ENCODE results near the gene NEDD9.

Gene NEDD9

DNA sequence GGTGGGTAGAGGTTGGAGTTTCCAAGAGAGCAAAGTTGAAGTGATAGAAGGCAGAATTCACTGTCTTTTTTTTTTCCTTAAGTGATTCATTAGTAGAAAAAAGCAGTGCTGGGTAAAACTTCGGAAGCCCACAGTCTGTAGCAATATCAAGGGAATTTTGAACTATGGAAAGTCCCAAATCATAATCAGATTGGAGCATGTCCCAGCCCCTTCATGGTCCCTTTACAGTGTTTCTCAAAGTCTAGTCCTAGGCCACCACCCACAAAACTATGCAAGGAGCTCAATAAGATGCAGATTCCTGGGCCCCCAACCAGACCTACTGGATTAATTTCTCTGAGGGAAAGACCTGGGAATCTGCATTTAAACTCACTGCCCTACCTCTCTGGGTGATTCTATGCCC lies 22.6 kb downstream of the NEDD9 start:
- TF ChIP-seq, protein P1, sequence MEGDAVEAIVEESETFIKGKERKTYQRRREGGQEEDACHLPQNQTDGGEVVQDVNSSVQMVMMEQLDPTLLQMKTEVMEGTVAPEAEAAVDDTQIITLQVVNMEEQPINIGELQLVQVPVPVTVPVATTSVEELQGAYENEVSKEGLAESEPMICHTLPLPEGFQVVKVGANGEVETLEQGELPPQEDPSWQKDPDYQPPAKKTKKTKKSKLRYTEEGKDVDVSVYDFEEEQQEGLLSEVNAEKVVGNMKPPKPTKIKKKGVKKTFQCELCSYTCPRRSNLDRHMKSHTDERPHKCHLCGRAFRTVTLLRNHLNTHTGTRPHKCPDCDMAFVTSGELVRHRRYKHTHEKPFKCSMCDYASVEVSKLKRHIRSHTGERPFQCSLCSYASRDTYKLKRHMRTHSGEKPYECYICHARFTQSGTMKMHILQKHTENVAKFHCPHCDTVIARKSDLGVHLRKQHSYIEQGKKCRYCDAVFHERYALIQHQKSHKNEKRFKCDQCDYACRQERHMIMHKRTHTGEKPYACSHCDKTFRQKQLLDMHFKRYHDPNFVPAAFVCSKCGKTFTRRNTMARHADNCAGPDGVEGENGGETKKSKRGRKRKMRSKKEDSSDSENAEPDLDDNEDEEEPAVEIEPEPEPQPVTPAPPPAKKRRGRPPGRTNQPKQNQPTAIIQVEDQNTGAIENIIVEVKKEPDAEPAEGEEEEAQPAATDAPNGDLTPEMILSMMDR (IDR thresholded peaks at IDR 0.05; ENCODE audit: low read depth, low read length, poor library complexity, severe bottlenecking): no peak
- no peak for TF ChIP-seq EZH2phosphoT487 (IDR thresholded peaks at IDR 0.05; ENCODE audit: borderline replicate concordance, low read length)

DNA sequence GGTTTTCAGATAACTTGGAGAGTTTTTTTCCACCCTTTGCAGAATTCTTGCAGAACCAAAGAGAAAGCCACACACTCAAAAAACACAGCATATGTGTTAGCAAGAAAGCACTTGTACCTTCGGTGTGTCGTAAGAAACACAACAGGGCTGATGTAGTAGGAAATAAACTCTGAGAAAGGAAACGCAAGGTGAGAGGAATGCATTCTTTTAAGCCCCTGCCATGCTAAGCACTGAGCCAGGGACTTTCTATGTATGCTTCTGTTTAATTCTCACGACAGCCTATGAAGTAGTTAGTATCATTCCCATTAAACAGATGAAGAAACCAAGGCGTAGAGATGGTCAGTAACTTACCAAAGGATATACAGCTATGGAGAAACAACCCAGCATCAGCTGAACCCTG lies 23.1 kb downstream of the NEDD9 start:
- Histone ChIP-seq H3K9me2 (replicated peaks; ENCODE audit: control insufficient read depth, low read length) (no peaks in the 10 kb centered on the region), H3K27me3 (ENCODE audit: control insufficient read depth, low read length) (no peaks in the 10 kb centered on the region), H3K4me2 (ENCODE audit: low read length) (no peak overlapping the region), H3K27ac (ENCODE audit: low read depth, low read length) (no peak overlapping the region), H3K79me2 (ENCODE audit: control insufficient read depth, low read length) (no peaks in the 10 kb centered on the region), H3F3A (ENCODE audit: control insufficient read depth, insufficient read depth) (no peaks in the 10 kb centered on the region), H3K4me1 (ENCODE audit: control insufficient read depth, low read length) (peaks cover 7% of the 10 kb centered on the region), H3K4me3 (ENCODE audit: low read length) (no peak overlapping the region), H3K36me3 (ENCODE audit: control insufficient read depth, low read length) (no peaks in the 10 kb centered on the region), H4K20me1 (ENCODE audit: control insufficient read depth, insufficient read depth, low read depth, low read length) (no peaks in the 10 kb centered on the region), H3K9me3 (ENCODE audit: control insufficient read depth, insufficient read depth, low read length) (no peaks in the 10 kb centered on the region)
- TF ChIP-seq EZH2phosphoT487 (IDR thresholded peaks at IDR 0.05; ENCODE audit: borderline replicate concordance, low read length): no peak
- TF ChIP-seq, protein P1 (IDR thresholded peaks at IDR 0.05; ENCODE audit: low read depth, low read length, poor library complexity, severe bottlenecking): no peak

More for the DNA sequence above, 22.6 kb downstream of the NEDD9 start:
- Histone ChIP-seq H3K27ac (ENCODE audit: low read depth, low read length) (no peak overlapping the region), H3K27me3 (ENCODE audit: control insufficient read depth, low read length) (no peaks in the 10 kb centered on the region), H3K4me3 (ENCODE audit: low read length) (no peak overlapping the region), H3K9me3 (ENCODE audit: control insufficient read depth, insufficient read depth, low read length) (no peaks in the 10 kb centered on the region), H3F3A (ENCODE audit: control insufficient read depth, insufficient read depth) (no peaks in the 10 kb centered on the region), H3K9me2 (replicated peaks; ENCODE audit: control insufficient read depth, low read length) (no peaks in the 10 kb centered on the region), H3K4me2 (ENCODE audit: low read length) (no peak overlapping the region), H3K4me1 (ENCODE audit: control insufficient read depth, low read length) (peaks cover 7% of the 10 kb centered on the region), H3K79me2 (ENCODE audit: control insufficient read depth, low read length) (no peaks in the 10 kb centered on the region), H3K36me3 (ENCODE audit: control insufficient read depth, low read length) (no peaks in the 10 kb centered on the region), H4K20me1 (ENCODE audit: control insufficient read depth, insufficient read depth, low read depth, low read length) (no peaks in the 10 kb centered on the region)

DNA sequence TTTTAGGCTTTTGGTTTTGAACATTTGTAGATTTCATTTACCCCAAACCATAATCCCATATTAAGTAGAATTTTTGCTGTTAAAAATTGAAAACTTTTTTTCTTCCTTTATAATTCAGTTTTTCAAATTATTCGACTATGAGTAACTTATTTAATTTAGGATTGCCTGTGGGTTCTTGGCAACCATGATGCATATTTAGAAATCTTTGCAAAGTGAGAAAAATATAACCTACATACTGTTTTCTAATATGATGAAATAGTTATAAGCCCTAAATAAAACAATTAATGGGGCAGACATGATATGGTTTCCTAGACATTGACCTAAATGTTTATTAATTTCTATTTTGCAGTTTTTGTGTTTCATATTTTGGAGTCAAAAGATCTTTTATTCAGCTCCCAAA lies 23.6 kb downstream of the NEDD9 start:
- Histone ChIP-seq H3K36me3 (ENCODE audit: control insufficient read depth, low read length) (no peaks in the 10 kb centered on the region), H3K4me3 (ENCODE audit: low read length) (no peak overlapping the region), H3K4me2 (ENCODE audit: low read length) (no peak overlapping the region), H3K27me3 (ENCODE audit: control insufficient read depth, low read length) (no peaks in the 10 kb centered on the region), H3K79me2 (ENCODE audit: control insufficient read depth, low read length) (no peaks in the 10 kb centered on the region), H3K9me2 (replicated peaks; ENCODE audit: control insufficient read depth, low read length) (no peaks in the 10 kb centered on the region), H3K4me1 (ENCODE audit: control insufficient read depth, low read length) (peaks cover 7% of the 10 kb centered on the region), H4K20me1 (ENCODE audit: control insufficient read depth, insufficient read depth, low read depth, low read length) (no peaks in the 10 kb centered on the region), H3F3A (ENCODE audit: control insufficient read depth, insufficient read depth) (no peaks in the 10 kb centered on the region), H3K27ac (ENCODE audit: low read depth, low read length) (no peak overlapping the region), H3K9me3 (ENCODE audit: control insufficient read depth, insufficient read depth, low read length) (no peaks in the 10 kb centered on the region)
- TF ChIP-seq EZH2phosphoT487 (IDR thresholded peaks at IDR 0.05; ENCODE audit: borderline replicate concordance, low read length): no peak
- TF ChIP-seq, protein P1 (IDR thresholded peaks at IDR 0.05; ENCODE audit: low read depth, low read length, poor library complexity, severe bottlenecking): no peak

DNA sequence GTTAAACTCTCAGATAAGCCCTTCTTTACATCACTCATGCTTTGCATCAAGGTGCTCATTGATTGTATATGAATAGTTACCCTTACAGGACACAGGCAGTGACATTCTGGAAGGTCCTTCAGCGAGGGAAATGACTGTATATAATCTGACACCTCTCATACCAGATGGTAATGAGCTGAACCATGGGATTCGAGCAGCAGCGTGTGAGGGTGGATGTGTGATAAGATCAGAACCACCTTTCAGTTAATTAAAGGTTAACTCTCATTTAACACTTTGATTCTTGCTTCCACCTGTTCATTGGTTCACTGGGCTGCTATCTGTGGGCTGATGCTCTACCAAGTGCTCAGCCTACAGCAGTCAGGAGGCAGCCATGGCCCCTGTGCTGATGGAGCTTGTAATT lies 24.2 kb downstream of the NEDD9 start:
- H3K27me3 ChIP-seq (ENCODE audit: control insufficient read depth, low read length): no peaks in the 10 kb centered on the region
- no peaks in the 10 kb centered on the region for H4K20me1 ChIP-seq (ENCODE audit: control insufficient read depth, insufficient read depth, low read depth, low read length)
- no peaks in the 10 kb centered on the region for H3K36me3 ChIP-seq (ENCODE audit: control insufficient read depth, low read length)
- H3K9me2 ChIP-seq (replicated peaks; ENCODE audit: control insufficient read depth, low read length): no peaks in the 10 kb centered on the region
- no peaks in the 10 kb centered on the region for H3K9me3 ChIP-seq (ENCODE audit: control insufficient read depth, insufficient read depth, low read length)
- H3K79me2 ChIP-seq (ENCODE audit: control insufficient read depth, low read length): no peaks in the 10 kb centered on the region
- no peak for TF ChIP-seq EZH2phosphoT487 (IDR thresholded peaks at IDR 0.05; ENCODE audit: borderline replicate concordance, low read length)
- TF ChIP-seq, protein P1 (IDR thresholded peaks at IDR 0.05; ENCODE audit: low read depth, low read length, poor library complexity, severe bottlenecking): no peak
- no peak overlapping the region for H3K27ac ChIP-seq (ENCODE audit: low read depth, low read length)
- no peak overlapping the region for H3K4me3 ChIP-seq (ENCODE audit: low read length)
- H3K4me1 ChIP-seq (ENCODE audit: control insufficient read depth, low read length): peaks cover 7% of the 10 kb centered on the region
- no peak overlapping the region for H3K4me2 ChIP-seq (ENCODE audit: low read length)
- no peaks in the 10 kb centered on the region for H3F3A ChIP-seq (ENCODE audit: control insufficient read depth, insufficient read depth)
